Keratinocyte (primary cell): ENCODE results near the gene SERPINB5. TPM values are rescaled to one million over a fixed set of nuclear protein-coding genes. Genes with fewer than 3 reads are reported as not detected.

Experiments used
- DNase-seq: peaks from one replicate; pipeline ENCODE4 v3.0.0-alpha.2; 2011; ENCODE audit warnings: low read depth, missing footprints, low spot score
- FAIRE-seq: peaks from 2 replicates; lab custom pipeline; 2011; peaks lifted over from hg19 to GRCh38; lab: Jason Lieb, UNC
- H2AFZ ChIP-seq: 2 replicates; pipeline ENCODE4 v1.6.0; 2012; ENCODE audit warnings: low read length, control low read depth, inconsistent platforms; ENCODE audit not compliant: control insufficient read depth
- H3K27ac ChIP-seq: 2 replicates; pipeline ENCODE4 v1.5.1; 2011; ENCODE audit warnings: low read length; ENCODE audit not compliant: control insufficient read depth, insufficient read depth
- H3K27me3 ChIP-seq: 3 replicates; pipeline ENCODE4 v1.6.0; 2011; ENCODE audit warnings: low read length; ENCODE audit not compliant: control insufficient read depth, insufficient read depth; ENCODE audit errors: extremely low read depth
- H3K36me3 ChIP-seq, 2 experiments: 2 replicates in 1 of 2; 3 replicates in 1 of 2; pipeline ENCODE4 v1.5.1; 2011; ENCODE audit warnings: low read length in 2 of 2, mild to moderate bottlenecking in 1 of 2; ENCODE audit not compliant: control insufficient read depth in 2 of 2, insufficient read depth in 2 of 2; ENCODE audit errors: extremely low read depth in 1 of 2
- H3K4me1 ChIP-seq: 3 replicates; pipeline ENCODE4 v1.5.1; 2011; ENCODE audit warnings: low read length; ENCODE audit not compliant: control insufficient read depth, insufficient read depth; ENCODE audit errors: extremely low read depth
- H3K4me2 ChIP-seq: 3 replicates; pipeline ENCODE4 v1.6.0; 2011; ENCODE audit warnings: low read depth, low read length; ENCODE audit not compliant: control insufficient read depth, insufficient read depth; ENCODE audit errors: extremely low read depth
- H3K4me3 ChIP-seq, 3 experiments: fragments of 200-600 bp in 1 of 3; sonication (generic) in 1 of 3; 2 replicates in 2 of 3; 3 replicates in 1 of 3; pipeline ENCODE4 v1.5.1; 2011 to 2016; ENCODE audit warnings: low read length in 3 of 3, mild to moderate bottlenecking in 3 of 3, control low read depth in 2 of 3, inconsistent platforms in 1 of 3, low read depth in 1 of 3, mixed read lengths in 1 of 3, mixed run types in 1 of 3, moderate library complexity in 1 of 3; ENCODE audit not compliant: control insufficient read depth in 2 of 3, insufficient read depth in 2 of 3; ENCODE audit errors: extremely low read depth in 1 of 3
- H3K79me2 ChIP-seq: 2 replicates; pipeline ENCODE4 v1.6.0; 2012; ENCODE audit warnings: low read length; ENCODE audit not compliant: control insufficient read depth, insufficient read depth
- H3K9ac ChIP-seq: 3 replicates; pipeline ENCODE4 v1.6.0; 2011; ENCODE audit warnings: low read length; ENCODE audit not compliant: control insufficient read depth, insufficient read depth; ENCODE audit errors: extremely low read depth
- H3K9me1 ChIP-seq: 3 replicates; pipeline ENCODE4 v1.6.0; 2011; ENCODE audit warnings: low read length; ENCODE audit not compliant: control insufficient read depth, insufficient read depth; ENCODE audit errors: extremely low read depth
- H3K9me3 ChIP-seq: 2 replicates; pipeline ENCODE4 v1.5.1; 2012; ENCODE audit warnings: low read depth, low read length; ENCODE audit not compliant: control insufficient read depth
- H4K20me1 ChIP-seq: 3 replicates; pipeline ENCODE4 v1.6.0; 2011; ENCODE audit warnings: low read length; ENCODE audit not compliant: control insufficient read depth, insufficient read depth; ENCODE audit errors: extremely low read depth
- CTCF ChIP-seq, 3 experiments: IDR thresholded peaks in 1 of 3; conservative IDR thresholded peaks in 1 of 3; optimal IDR thresholded peaks in 1 of 3; 2 replicates in 2 of 3; 3 replicates in 1 of 3; pipeline versions ENCODE3 to v1.5.1; 2011; ENCODE audit warnings: low read length in 3 of 3, mild to moderate bottlenecking in 3 of 3, moderate library complexity in 2 of 3, control low read depth in 1 of 3, inconsistent platforms in 1 of 3; ENCODE audit not compliant: insufficient read depth in 2 of 3; ENCODE audit errors: extremely low read depth in 1 of 3
- EZH2 ChIP-seq: IDR thresholded peaks from one replicate; pipeline ENCODE4 v1.6.1; 2012; ENCODE audit warnings: inconsistent platforms, mild to moderate bottlenecking, low read length, moderate library complexity
- dilution Hi-C: fragments of 300-500 bp; cut with MboI; formaldehyde crosslinking; loops from one replicate; pipeline ENCODE4 v1.7.0; 2020; ENCODE audit warnings: low sequenced_read_pairs; ENCODE audit not compliant: extremely low pct_ligation_motif_present
- polyA plus RNA-seq, 5 experiments: library from polyadenylated mRNA; depleted of rRNA in 3 of 5; stranded (reverse) in 3 of 5; stranded (forward) in 1 of 5; unstranded in 1 of 5; fragments of >200 nt; gene quantifications; 1 replicate in 1 of 5; 2 replicates in 3 of 5; 3 replicates in 1 of 5; pipeline versions ENCODE4 v1.2.1 to v1.2.3, GENCODE V29; 2011 to 2012; ENCODE audit warnings: missing spikeins in 2 of 5, low read depth in 1 of 5, low replicate concordance in 1 of 5

SERPINB5 gene
- polyA plus RNA-seq, 1 donor (not counting 4 experiments of a cell fraction or from before 2014, with no cell fraction given), result 833 TPM

GRCh38 chr18:63506336-63506646 lies 29.5 kb downstream of the SERPINB5 start:
- H3K27ac ChIP-seq, result no peak overlapping the region
- H3K4me1 ChIP-seq, result peaks cover 3% of the 10 kb centered on the region
- no peaks in the 10 kb centered on the region for H3K9me3 ChIP-seq
- H3K9me1 ChIP-seq, result no peaks in the 10 kb centered on the region
- no peaks in the 10 kb centered on the region for H3K27me3 ChIP-seq
- no peak for FAIRE-seq
- no peak overlapping the region for H3K9ac ChIP-seq
- no peak for TF ChIP-seq CTCF (optimal IDR thresholded peaks at IDR 0.05 in 1 of 3, IDR thresholded peaks at IDR 0.05 in 1 of 3, conservative IDR thresholded peaks at IDR 0.05 in 1 of 3; ENCODE audit: extremely low read depth in 1 of 3, insufficient read depth in 2 of 3, low read length in 3 of 3)
- no peak for TF ChIP-seq EZH2
- no peak overlapping the region for H3K4me3 ChIP-seq
- dilution Hi-C loops, result no loop called here
- H3K4me2 ChIP-seq, result no peak overlapping the region
- no peaks in the 10 kb centered on the region for H4K20me1 ChIP-seq
- peaks cover 11 to 18% of the 10 kb centered on the region in 2 experiments for H3K36me3 ChIP-seq
- DNase-seq, result no peak
- H3K79me2 ChIP-seq, result no peaks in the 10 kb centered on the region
- H2AFZ ChIP-seq, result no peak overlapping the region

- Histone ChIP-seq H3K4me3 (no peak overlapping the region), H3K27ac (no peak overlapping the region), H3K27me3 (no peaks in the 10 kb centered on the region), H3K4me2 (no peak overlapping the region), H3K9me1 (no peaks in the 10 kb centered on the region), H4K20me1 (no peaks in the 10 kb centered on the region), H2AFZ (no peak overlapping the region), H3K9ac (no peak overlapping the region), H3K36me3 (peaks cover 5 to 6% of the 10 kb centered on the region in 2 experiments), H3K79me2 (no peaks in the 10 kb centered on the region), H3K9me3 (no peaks in the 10 kb centered on the region), H3K4me1 (peaks cover 3% of the 10 kb centered on the region)
- DNase-seq (no peak), FAIRE-seq (peak; percentile 69)
- TF ChIP-seq CTCF (optimal IDR thresholded peaks at IDR 0.05 in 1 of 3, IDR thresholded peaks at IDR 0.05 in 1 of 3, conservative IDR thresholded peaks at IDR 0.05 in 1 of 3; ENCODE audit: extremely low read depth in 1 of 3, insufficient read depth in 2 of 3, low read length in 3 of 3), result no peak
- no peak for TF ChIP-seq EZH2
- dilution Hi-C loops, result no loop called here
Observed at GRCh38 chr18:63508596-63508995, 31.8 kb downstream of the SERPINB5 start.
